Islet precursor cell (in vitro differentiated cells): Measurements from ENCODE around the gene KCNH2.

Source experiments
- DNase-seq: peaks from one replicate; pipeline ENCODE4 v3.0.0-alpha.2; 2018

Gene KCNH2

DNA sequence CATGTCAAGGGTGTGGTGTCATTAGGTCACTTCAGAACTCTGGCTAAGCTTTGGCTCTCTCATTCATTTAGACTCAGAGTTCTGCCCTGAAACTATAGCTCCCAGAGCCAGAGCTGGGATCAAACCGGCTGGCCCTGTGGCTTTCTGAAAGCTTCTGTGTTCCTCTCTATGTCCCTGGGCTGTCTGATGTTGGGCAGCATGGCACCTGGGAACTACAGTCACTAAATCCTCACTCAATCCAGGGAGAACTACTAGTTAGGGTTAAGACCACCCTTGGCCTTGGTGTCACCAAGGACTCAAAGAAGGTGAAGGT is 32.9 kb upstream of the KCNH2 start:
- DNase-seq, result no peak

DNA sequence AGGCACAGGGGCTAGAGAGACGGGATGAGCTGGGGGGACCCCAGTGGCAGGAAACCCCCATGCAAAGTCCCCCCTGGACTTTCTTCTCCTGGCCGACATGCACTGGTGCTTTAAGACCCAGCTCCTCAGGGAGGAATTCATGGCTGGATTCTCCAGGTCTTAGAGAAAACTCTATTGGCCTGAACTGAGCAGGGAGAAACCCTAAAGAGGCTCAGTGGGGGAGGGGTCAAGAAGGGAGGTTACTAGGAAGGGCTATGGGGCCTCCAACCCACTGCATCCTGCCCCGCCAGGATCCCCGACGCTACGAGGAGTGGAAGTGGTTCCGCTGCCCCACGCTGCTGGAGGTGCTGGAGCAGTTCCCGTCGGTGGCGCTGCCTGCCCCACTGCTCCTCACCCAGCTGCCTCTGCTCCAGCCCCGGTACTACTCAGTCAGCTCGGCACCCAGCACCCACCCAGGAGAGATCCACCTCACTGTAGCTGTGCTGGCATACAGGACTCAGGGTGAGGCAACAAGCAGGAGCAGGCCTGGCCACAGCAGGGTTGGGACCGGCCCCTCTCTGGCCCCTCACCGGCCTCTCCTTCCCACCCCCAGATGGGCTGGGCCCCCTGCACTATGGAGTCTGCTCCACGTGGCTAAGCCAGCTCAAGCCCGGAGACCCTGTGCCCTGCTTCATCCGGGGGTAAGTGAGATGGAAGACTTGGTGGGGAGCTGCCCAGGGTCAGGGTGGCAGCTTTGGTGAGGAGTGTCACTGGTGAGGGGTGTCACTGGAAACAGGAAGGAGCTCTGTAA is 32.4 kb upstream of the KCNH2 start:
- DNase-seq, result peak; percentile 73

DNA sequence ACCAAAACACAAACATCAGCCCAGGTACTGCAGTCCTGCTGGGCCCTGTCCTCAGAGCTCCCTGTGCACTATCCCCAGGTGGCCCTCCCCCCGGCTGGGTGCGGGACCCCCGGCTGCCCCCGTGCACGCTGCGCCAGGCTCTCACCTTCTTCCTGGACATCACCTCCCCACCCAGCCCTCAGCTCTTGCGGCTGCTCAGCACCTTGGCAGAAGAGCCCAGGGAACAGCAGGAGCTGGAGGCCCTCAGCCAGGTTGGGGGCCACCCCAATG is 31.9 kb upstream of the KCNH2 start:
- no peak for DNase-seq

DNA sequence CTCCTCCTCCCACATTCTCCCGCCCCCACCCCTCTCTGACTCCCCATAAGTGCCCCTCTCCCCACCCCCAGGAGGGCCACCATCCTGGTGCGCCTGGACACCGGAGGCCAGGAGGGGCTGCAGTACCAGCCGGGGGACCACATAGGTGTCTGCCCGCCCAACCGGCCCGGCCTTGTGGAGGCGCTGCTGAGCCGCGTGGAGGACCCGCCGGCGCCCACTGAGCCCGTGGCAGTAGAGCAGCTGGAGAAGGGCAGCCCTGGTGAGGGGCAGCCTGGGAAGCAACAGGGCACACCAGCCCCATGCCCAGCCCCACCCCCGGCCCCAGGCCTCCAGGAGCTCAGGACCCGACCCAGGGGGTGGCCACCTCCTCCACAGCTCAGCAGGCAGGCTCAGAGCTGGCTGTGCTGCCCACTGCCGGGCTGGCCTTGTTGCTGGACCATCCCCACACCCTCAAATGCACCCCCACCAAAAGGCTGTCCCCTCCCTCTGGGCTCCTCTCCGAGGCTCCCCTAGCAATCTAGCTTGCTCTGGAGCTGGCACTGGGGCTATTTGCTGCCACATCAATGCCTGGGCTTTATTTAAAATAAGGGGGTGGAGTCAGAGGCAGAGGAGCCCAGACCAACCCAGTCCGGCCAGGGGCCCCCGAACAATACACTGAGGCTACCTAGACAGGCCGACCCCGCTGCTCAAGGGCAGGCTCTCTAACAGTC is 31.4 kb upstream of the KCNH2 start:
- no peak for DNase-seq

DNA sequence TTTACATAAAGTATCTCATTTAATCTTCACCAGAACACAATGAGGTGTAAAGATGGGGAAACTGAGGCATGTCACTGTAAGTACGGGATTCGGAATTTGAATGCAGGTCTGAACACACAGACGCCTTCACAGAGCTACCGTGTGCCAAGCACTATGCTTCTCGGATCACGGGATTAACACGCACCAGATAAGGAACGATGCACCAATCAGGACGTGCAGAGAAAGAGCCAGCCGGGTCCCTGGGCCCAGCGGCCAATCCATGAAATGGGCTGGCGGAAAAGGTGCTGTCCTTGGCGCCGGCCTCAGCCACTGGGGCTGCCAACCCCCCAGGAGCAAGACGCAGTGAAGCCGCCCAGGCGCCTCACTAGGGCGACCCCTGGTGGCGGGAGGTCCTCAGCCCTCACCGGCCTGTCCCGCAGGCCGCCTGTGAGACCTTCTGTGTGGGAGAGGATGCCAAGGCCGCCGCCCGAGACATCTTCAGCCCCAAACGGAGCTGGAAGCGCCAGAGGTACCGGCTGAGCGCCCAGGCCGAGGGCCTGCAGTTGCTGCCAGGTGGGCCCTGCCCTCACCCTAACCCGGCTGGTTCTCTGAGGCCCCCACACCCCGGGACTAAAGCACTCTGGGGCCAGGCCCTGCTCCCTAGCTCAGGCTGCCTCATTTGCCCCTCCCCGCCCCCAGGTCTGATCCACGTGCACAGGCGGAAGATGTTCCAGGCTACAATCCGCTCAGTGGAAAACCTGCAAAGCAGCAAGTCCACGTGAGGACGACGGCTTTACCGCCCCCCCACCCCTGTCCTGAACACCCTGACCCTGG is 30.6 kb upstream of the KCNH2 start:
- DNase-seq, result peak; percentile 87

DNA sequence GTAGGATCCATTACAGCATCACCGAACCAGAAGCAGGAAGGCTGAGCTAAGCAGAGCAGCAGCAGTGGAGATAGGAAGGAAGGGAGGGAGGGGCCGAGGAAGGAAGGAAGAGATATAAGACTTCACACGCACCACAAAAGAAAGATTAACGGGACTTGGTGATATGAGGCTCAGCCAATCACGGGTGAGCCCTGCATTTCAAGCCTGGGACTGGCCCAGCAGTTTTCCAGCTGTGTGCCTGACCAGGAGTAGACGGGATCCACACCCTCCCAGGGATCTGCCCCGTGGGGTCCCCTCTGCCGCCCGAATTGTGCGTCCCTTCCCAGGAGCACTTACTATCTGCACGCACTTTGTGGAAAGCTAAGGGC is 30.0 kb upstream of the KCNH2 start:
- DNase-seq, result peak; percentile 54

DNA sequence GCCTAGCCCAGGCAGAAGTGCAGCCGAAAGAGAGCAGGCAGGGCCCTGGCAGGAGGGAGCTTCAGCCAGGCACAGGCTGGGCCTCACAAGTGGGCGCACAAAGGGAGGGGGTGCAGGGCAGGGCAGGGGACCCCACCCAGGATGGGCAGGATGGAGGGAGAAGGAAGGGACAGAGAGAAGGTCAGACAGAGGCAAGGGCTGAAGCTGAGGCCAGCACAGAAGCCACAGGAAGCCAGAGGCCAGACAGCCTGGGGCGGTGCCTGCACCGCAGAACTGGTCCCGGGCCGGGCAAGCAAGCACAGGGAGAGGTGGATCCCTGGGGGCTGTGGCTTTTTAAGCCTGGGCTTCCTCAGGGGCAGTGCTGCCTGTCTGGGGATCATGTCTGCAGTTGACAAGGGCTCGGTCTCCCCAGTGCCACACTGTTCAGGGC is 29.4 kb upstream of the KCNH2 start:
- peak; percentile 84 for DNase-seq

DNA sequence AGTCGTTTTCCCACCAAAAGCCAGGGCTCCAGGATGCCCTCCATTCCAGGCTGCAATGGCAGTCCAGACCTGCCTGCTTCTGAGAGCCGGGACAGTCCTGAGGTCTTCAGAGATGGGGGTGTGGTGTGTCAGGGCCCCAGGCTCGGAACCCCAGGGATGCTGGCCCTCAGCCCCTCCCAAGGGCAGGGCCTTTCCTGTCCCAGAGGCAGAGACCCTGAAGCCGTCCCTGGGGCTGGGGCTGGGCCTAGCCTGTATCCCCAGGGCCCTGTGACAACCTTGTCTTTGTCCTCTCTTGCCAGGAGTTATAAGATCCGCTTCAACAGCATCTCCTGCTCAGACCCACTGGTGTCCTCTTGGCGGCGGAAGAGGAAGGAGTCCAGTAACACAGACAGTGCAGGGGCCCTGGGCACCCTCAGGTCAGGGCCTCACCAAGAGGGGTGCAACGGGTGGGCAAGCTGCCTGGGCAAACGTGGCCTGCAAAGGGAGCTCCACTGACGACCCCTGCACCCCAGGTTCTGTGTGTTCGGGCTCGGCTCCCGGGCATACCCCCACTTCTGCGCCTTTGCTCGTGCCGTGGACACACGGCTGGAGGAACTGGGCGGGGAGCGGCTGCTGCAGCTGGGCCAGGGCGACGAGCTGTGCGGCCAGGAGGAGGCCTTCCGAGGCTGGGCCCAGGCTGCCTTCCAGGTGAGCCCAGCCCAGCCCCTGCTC is 28.6 kb upstream of the KCNH2 start:
- peak; percentile 51 for DNase-seq

DNA sequence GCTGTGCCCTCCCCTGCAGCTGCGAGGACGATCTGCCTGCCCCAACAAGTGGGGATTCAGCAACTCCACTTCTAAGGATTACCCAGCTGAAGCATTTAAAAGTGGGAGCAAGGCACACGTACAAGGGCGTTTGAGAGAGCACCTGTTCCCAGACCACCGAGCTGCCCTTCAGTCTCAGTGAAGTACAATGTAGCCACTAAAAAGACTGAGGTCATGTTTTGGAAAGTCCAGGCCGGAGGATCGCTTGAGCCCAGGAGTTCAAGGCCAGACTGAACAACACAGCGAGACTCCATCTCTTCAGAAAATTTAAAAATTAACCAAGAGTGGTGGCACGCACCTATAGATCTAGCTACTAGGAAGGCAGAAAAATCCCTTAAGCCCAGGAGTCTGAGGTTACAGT is 27.4 kb upstream of the KCNH2 start:
- no peak for DNase-seq

DNA sequence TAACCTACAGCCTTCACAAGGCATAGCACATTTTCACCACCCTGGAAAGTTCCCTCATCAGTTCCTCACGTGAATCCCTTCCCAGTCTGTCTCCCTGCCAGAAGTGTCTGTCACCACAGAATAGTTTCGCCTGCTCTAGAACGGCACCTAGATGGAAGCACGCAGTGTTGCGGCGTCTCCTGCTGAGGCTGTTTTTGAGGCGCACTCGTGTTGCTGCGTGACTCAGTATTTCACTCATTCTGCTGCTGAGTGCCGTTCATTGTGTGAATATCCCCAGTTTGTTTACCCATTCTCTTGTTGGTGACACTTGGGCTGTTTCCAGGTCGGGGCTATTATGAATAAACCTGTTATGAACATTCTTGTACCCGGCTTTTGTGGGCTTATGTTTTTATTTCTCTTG is 25.5 kb upstream of the KCNH2 start:
- no peak for DNase-seq

DNA sequence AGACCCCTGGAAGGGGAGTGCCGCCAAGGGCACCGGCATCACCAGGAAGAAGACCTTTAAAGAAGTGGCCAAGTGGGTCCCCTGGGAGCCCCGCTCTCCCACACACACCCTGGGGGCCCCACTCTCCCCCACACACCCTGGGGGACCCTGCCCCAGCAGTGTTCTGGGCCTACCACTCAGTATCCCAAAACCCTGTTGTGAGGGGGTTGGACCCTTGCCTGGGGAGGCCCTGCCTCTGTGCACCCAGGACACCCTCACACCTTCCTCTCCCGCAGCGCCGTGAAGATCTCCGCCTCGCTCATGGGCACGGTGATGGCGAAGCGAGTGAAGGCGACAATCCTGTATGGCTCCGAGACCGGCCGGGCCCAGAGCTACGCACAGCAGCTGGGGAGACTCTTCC is 23.4 kb upstream of the KCNH2 start:
- DNase-seq, result no peak

DNA sequence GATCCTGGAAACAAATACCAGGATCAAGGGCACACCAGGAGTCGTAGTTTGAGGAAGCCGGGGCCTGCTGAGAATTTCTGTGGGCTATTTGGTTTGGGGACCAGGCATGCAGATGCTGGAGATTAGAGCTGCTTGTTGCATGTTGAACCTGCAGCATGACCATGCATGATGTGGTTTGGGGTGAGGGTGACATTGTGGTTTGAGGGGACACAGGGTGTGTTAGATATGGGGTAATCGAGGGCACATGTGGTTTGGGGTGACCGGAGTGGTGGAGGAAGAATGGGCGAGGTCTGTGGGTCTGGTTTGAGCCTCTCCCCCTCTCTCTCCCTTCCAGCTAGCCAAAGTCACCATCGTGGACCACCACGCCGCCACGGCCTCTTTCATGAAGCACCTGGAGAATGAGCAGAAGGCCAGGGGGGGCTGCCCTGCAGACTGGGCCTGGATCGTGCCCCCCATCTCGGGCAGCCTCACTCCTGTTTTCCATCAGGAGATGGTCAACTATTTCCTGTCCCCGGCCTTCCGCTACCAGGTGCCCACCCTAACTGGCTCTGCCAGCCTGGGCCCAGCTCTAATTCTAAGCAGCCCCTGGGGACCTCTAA is 22.9 kb upstream of the KCNH2 start:
- DNase-seq, result no peak

DNA sequence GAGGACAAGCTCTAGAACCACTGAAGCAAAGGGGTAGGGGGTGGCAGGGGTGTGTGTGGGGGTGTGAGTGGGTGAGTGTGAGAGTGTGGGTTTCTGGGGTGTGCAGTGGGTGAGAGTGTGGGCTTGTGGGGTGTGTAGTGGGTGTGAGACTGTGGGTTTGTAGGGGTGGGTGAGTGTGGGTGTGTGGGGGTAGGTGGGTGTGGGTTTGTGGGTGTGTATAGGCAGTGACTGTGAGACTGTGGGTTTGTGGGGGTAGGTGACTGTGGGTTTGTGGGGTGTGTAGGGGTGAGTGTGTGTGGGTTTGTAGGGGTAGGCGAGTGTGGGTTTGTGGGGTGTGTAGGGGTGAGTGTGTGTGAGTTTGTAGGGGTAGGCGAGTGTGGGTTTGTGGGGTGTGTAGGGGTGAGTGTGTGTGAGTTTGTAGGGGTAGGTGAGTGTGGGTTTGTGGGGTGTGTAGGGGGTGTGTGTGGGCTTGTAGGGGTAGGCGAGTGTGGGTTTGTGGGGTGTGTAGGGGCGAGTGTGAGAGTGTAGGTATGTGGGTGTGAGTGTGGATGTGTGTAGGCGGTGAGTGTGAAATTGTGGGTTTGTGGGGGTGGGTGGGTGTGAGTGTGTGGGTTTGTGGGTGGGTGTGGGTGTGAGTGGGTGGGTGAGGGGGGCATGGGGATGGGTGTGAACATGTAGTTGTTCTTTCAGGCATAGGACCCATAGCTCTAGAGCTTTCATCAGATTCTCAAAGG is 21.5 kb upstream of the KCNH2 start:
- DNase-seq, result no peak

DNA sequence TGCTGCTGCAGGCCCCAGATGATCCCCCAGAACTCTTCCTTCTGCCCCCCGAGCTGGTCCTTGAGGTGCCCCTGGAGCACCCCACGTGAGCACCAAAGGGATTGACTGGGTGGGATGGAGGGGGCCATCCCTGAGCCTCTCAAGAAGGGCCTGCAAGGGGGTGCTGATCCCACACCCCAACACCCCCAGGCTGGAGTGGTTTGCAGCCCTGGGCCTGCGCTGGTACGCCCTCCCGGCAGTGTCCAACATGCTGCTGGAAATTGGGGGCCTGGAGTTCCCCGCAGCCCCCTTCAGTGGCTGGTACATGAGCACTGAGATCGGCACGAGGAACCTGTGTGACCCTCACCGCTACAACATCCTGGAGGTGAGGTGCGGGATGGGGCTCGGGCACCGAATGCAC is 20.9 kb upstream of the KCNH2 start:
- DNase-seq, result no peak

DNA sequence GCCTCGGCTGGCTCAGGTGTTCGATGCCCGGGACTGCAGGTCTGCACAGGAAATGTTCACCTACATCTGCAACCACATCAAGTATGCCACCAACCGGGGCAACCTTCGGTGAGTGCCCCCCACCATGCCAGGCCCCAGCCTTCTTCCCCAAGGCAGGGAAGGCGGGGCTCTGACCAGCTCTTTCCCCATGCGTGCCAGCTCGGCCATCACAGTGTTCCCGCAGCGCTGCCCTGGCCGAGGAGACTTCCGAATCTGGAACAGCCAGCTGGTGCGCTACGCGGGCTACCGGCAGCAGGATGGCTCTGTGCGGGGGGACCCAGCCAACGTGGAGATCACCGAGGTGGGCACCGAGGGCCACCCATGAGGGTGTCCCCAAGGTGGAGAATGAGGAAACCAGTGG is 20.2 kb upstream of the KCNH2 start:
- no peak for DNase-seq

DNA sequence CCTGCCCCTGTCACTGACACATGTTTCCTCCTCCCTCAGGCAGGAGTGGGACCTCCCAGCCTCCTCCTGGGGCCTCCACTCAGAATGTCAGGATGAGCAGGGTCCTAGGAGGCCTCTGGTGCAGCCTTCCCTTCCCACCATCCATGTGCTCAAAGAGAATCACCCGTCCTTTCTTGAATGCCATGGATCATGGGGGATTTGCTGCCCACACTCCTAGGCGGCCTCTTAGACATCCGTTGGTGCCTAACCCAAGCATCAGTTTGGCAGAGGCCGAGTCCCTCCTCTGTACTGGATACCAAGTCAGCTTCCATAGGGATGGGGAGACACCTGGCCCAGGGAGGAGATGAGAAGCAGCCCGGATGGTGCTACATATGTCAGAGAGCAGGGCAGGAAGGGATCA is 19.7 kb upstream of the KCNH2 start:
- DNase-seq, result no peak

DNA sequence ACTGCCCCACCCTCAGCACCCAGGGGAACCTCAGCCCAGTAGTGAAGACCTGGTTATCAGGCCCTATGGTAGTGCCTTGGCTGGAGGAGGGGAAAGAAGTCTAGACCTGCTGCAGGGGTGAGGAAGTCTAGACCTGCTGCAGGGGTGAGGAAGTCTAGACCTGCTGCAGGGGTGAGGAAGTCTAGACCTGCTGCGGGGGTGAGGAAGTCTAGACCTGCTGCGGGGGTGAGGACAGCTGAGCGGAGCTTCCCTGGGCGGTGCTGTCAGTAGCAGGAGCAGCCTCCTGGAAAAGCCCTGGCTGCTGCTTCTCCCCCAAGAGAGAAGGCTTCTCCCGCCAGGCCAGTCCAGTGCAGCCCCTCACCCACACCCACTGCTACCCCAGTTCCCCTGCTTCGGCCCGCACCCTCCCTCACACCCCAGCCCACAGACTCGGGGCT is 19.0 kb upstream of the KCNH2 start:
- no peak for DNase-seq

DNA sequence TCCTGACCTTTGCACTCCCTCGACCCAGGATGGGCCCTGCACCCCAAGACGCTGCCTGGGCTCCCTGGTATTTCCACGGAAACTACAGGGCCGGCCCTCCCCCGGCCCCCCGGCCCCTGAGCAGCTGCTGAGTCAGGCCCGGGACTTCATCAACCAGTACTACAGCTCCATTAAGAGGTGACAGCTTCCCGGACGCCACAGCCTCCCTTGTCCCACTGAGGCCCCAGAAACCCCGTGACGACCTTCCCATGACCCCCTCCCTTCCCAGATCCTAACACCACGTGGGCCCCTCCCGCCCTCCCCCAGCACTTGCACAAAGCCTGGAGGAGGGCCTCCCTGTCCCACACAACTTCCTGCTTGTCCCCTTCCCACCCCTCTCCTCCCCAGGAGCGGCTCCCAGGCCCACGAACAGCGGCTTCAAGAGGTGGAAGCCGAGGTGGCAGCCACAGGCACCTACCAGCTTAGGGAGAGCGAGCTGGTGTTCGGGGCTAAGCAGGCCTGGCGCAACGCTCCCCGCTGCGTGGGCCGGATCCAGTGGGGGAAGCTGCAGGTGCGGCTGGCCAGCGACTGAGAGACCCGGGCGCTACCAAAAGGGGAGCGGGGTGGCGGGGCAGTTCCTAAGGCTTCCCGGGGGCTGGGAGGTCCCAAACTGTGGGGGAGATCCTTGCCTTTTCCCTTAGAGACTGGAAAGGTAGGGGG is 18.4 kb upstream of the KCNH2 start:
- DNase-seq, result no peak

DNA sequence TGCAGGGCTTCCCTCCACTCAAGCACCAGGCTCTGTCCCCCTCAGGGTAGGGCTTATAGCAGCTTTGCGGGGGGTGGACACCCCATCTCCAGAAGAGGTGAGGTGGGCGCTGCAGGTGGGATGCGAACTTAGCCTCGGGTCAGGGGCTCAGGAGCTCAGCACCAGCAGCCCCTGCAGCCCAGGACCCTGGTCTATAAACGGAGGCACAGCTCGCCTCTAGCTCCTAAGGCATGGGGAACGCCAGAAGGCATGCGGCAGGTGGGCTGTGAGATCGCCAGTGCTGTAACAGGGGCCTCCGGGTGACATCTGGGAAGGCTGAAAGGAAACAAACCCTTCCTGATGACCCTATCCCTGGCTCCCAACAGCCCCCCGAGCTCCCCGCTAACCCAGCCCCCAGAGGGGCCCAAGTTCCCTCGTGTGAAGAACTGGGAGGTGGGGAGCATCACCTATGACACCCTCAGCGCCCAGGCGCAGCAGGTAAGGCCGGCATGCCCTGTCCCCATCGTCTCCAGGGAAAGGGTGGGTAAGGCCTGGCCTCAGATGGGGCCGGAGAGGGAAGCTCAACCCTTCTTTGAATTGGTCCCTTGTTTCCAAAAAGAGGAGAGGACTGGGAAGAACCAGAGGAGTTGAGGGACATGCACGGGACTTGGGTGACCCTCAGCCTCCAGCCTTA is 16.9 kb upstream of the KCNH2 start:
- no peak for DNase-seq

DNA sequence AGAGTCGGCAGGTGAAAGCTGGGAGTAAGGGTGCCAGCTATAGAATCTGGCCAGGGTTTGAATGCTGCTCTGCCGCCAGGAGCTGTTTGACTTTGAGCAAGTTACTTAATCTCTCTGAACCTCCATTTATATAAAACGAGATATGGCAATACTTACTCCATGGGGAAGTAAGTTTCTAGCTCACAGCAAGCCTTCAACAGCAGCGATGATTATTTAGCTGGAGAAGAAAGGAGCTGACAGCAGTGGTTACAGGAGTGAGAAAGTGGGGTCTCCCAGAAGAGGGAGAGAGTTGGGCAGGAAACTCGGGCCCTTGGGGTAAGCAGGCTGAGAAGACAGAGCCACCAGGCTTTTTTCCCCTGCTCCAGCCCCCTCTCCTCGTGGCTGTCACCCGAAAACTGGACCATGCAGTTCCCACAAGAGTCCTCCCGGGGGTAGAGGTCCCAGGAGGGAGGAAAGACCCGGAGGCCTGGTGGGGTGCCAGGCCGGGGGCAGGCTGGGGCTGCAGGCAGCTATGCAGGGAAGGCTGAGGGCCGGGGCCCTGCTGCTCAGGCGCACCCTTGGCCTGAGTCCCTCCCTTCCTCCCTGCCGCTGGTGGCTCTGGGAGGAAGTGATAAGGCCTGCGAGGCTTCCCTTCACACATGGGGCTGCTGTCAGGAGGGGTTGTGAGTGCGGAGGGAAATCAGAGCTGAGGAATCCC is 16.2 kb upstream of the KCNH2 start:
- peak; percentile 78 for DNase-seq

DNA sequence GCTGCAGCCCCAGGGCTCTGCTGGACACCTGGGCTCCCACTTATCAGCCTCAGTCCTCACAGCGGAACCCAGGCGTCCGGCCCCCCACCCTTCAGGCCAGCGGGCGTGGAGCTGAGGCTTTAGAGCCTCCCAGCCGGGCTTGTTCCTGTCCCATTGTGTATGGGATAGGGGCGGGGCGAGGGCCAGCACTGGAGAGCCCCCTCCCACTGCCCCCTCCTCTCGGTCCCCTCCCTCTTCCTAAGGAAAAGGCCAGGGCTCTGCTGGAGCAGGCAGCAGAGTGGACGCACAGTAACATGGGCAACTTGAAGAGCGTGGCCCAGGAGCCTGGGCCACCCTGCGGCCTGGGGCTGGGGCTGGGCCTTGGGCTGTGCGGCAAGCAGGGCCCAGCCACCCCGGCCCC is 15.4 kb upstream of the KCNH2 start:
- no peak for DNase-seq
